ENCODE data around the gene GLRB. TPM values are rescaled to one million over a fixed set of nuclear protein-coding genes. Genes with fewer than 3 reads are reported as not detected.
"Not testable (repeated sequence)": the region's sequence is repeated elsewhere in the genome, so short reads cannot be mapped to it uniquely, and the experiment has no call there.

Gene GLRB
- total RNA-seq, 4 donors from 2014 or later, result 0.55 to 2.1 (median 1.4) TPM

DNA sequence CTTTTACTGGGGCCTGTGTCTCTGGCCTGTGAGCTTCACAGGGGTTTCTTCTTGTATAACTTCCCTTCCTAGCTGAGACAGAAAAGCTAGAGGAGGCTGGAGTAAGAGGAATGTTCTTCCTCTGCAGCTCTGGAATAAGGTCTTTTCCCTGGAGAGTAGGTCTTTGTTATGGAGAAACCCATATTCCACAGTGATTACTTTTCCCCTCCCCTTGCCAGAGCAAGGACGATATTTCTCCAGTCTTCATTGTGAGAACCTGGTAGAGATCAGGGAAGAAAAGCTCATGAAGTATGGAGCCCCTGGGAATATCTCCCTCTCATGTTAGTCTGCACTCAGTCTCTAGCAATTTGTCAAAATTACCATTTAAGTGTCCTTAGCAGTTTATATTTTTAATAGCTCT, 18.7 kb upstream of the GLRB start:
- H3K4me3 ChIP-seq, result no peak overlapping the region
- DNase-seq (no peak), ATAC-seq (no peak)
- in situ Hi-C loops (cut with MboI; ENCODE audit: low sequenced_read_pairs in 4 of 4) (no loop called here), intact Hi-C loops (cut with DNase I; ENCODE audit: low total_unique reads) (no loop called here)
- H3K27me3 ChIP-seq, result no peaks in the 10 kb centered on the region
- H3K4me1 ChIP-seq, result no peaks in the 10 kb centered on the region
- no peak overlapping the region for H3K27ac ChIP-seq
- H3K36me3 ChIP-seq, result no peaks in the 10 kb centered on the region
- no peaks in the 10 kb centered on the region for H3K9me3 ChIP-seq
- TF ChIP-seq POLR2A (IDR thresholded peaks at IDR 0.05), result no peak
- TF ChIP-seq, protein P1, sequence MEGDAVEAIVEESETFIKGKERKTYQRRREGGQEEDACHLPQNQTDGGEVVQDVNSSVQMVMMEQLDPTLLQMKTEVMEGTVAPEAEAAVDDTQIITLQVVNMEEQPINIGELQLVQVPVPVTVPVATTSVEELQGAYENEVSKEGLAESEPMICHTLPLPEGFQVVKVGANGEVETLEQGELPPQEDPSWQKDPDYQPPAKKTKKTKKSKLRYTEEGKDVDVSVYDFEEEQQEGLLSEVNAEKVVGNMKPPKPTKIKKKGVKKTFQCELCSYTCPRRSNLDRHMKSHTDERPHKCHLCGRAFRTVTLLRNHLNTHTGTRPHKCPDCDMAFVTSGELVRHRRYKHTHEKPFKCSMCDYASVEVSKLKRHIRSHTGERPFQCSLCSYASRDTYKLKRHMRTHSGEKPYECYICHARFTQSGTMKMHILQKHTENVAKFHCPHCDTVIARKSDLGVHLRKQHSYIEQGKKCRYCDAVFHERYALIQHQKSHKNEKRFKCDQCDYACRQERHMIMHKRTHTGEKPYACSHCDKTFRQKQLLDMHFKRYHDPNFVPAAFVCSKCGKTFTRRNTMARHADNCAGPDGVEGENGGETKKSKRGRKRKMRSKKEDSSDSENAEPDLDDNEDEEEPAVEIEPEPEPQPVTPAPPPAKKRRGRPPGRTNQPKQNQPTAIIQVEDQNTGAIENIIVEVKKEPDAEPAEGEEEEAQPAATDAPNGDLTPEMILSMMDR (IDR thresholded peaks at IDR 0.05 in 4 of 5, conservative IDR thresholded peaks at IDR 0.05 in 1 of 5), result no peak

DNA sequence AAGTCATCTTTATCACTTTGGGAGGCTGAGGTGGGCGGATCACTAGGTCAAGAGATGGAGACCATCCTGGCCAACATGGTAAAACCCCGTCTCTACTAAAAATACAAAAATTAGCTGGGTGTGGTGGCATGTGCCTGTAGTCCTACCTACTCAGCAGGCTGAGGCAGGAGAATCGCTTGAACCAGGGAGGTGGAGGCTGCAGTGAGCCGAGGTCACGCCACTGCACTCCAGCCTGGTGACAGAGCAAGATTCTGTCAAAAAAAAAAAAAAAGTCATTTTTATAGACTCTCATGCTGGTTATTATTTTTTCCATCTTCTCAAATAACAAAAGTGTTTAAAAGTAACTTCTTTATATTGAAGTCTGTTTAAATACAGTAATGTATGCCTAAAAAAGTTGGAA, 17.1 kb upstream of the GLRB start:
- H3K36me3 ChIP-seq; ATAC-seq; H3K27ac ChIP-seq; in situ Hi-C loops (cut with MboI; ENCODE audit: low sequenced_read_pairs in 4 of 4); H3K9me3 ChIP-seq; H3K4me1 ChIP-seq; DNase-seq; intact Hi-C loops (cut with DNase I; ENCODE audit: low total_unique reads); H3K4me3 ChIP-seq; H3K27me3 ChIP-seq: not testable (repeated sequence)

DNA sequence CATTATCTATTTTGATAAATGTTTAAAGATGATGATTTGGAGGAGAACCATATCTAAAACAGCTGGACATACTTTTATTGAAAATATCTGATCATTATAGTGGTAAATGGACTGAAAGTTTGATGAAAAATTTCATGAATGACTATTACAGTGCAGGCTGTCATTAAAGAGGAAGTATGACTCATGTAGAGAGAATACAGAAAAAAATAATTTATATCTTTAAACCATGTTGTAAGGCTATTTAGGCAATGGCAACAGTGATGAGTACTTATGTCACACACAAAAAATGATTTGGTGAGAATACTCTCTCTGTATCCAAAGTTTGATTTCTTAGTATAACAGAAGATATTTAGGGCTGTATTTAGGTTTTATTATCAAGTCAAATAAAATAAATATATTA, 3.9 kb upstream of the GLRB start:
- intact Hi-C loops (cut with DNase I; ENCODE audit: low total_unique reads) (no loop called here), in situ Hi-C loops (cut with MboI; ENCODE audit: low sequenced_read_pairs in 4 of 4) (no loop called here)
- Histone ChIP-seq H3K27ac (no peak overlapping the region), H3K4me1 (no peaks in the 10 kb centered on the region), H3K9me3 (no peaks in the 10 kb centered on the region), H3K27me3 (no peaks in the 10 kb centered on the region), H3K36me3 (no peaks in the 10 kb centered on the region), H3K4me3 (no peak overlapping the region)
- ATAC-seq, result no peak
- DNase-seq, result no peak
- TF ChIP-seq POLR2A (IDR thresholded peaks at IDR 0.05), result no peak
- TF ChIP-seq, protein P1 (IDR thresholded peaks at IDR 0.05 in 4 of 5, conservative IDR thresholded peaks at IDR 0.05 in 1 of 5), result no peak

DNA sequence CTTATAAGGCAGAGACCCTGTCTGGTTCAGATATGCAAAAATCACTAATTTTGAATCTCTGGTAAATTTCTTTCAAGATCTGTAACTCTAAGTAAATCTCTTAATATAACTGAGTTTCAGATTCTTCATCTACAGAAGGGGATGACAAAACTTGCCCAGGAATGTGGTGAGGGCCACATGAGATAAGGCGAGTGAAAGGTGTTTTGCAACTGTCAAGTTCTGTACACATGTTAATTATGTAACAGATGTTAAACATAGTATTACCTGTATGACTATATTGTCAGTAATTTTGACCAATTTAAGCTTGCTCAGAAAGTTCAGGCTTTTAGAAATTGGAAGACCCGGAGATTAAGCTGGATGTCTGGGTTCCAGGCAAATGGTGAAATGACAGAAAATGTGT, 549 bp upstream of the GLRB start:
- H3K4me3 ChIP-seq, result peak overlapping the region; percentile 62 to 74 (median 68)
- H3K27me3 ChIP-seq, result no peaks in the 10 kb centered on the region
- in situ Hi-C loops (cut with MboI; ENCODE audit: low sequenced_read_pairs in 4 of 4) (no loop called here), intact Hi-C loops (cut with DNase I; ENCODE audit: low total_unique reads) (no loop called here)
- no peak for ATAC-seq
- no peak for DNase-seq
- no peaks in the 10 kb centered on the region for H3K4me1 ChIP-seq
- no peak overlapping the region for H3K27ac ChIP-seq
- no peaks in the 10 kb centered on the region for H3K9me3 ChIP-seq
- no peaks in the 10 kb centered on the region for H3K36me3 ChIP-seq
- TF ChIP-seq, protein P1 (IDR thresholded peaks at IDR 0.05 in 4 of 5, conservative IDR thresholded peaks at IDR 0.05 in 1 of 5), result no peak
- TF ChIP-seq POLR2A (IDR thresholded peaks at IDR 0.05), result no peak

DNA sequence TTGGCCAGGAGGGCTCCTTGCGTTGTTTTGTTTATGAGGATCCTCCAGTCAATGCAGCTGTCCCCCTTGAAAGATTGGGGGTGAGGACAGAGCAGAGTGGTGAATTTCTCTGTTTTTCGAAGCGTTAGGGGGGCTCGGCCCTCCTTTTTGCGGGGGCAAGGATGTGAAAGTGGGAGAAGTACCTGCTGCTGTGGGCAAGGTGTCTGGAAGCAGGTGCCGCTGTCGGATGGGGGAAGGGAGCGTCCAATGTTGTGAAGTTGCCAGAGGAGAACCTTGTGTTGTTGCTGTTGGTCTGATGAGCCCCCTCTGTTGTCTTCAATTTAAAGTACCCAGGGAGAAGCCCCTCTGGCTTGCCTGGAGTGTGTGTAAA, 613 bp downstream of the GLRB start:
- intact Hi-C loops (cut with DNase I; ENCODE audit: low total_unique reads), result no loop called here
- no peaks in the 10 kb centered on the region for H3K36me3 ChIP-seq
- DNase-seq (no peak), ATAC-seq (peak in 1 of 2 donors; percentile 29)
- TF ChIP-seq, protein P1 (IDR thresholded peaks at IDR 0.05 in 4 of 5, conservative IDR thresholded peaks at IDR 0.05 in 1 of 5), result no peak
- TF ChIP-seq POLR2A (IDR thresholded peaks at IDR 0.05), result no peak
- in situ Hi-C loops (cut with MboI; ENCODE audit: low sequenced_read_pairs in 4 of 4), result no loop called here
- peak overlapping the region; percentile 62 to 74 (median 68) for H3K4me3 ChIP-seq
- H3K9me3 ChIP-seq, result no peaks in the 10 kb centered on the region
- H3K27me3 ChIP-seq, result no peaks in the 10 kb centered on the region
- no peaks in the 10 kb centered on the region for H3K4me1 ChIP-seq
- H3K27ac ChIP-seq, result no peak overlapping the region
